Osteocyte (in vitro differentiated cells): ENCODE data around the gene DIAPH2. TPM values are rescaled to one million over a fixed set of nuclear protein-coding genes. Genes with fewer than 3 reads are reported as not detected.

Experiments
- DNase-seq: peaks from one replicate; pipeline ENCODE4 v3.0.0; 2021; ENCODE audit warnings: mixed read lengths; ENCODE audit not compliant: unreplicated experiment; ENCODE audit errors: extremely low spot score
- H3K27ac Mint-ChIP-seq: one replicate; pipeline ENCODE4 v1.8.0; 2021; ENCODE audit warnings: mild to moderate bottlenecking, mixed read lengths; ENCODE audit not compliant: unreplicated experiment
- H3K27me3 Mint-ChIP-seq: one replicate; pipeline ENCODE4 v1.8.0; 2021; ENCODE audit warnings: mixed read lengths; ENCODE audit not compliant: unreplicated experiment
- H3K36me3 Mint-ChIP-seq: one replicate; pipeline ENCODE4 v1.8.0; 2021; ENCODE audit warnings: mixed read lengths; ENCODE audit not compliant: unreplicated experiment
- H3K4me1 Mint-ChIP-seq: one replicate; pipeline ENCODE4 v1.8.0; 2021; ENCODE audit warnings: mixed read lengths; ENCODE audit not compliant: unreplicated experiment
- H3K4me3 Mint-ChIP-seq: one replicate; pipeline ENCODE4 v1.8.0; 2021; ENCODE audit warnings: mild to moderate bottlenecking, moderate library complexity, mixed read lengths; ENCODE audit not compliant: unreplicated experiment
- H3K9me3 Mint-ChIP-seq: one replicate; pipeline ENCODE4 v1.8.0; 2021; ENCODE audit warnings: mixed read lengths; ENCODE audit not compliant: unreplicated experiment
- CTCF ChIP-seq: fragments of 200-600 bp; sonication (generic); IDR thresholded peaks from 2 replicates; pipeline ENCODE4 v1.5.0; 2021; ENCODE audit warnings: antibody characterized with exemption, mild to moderate bottlenecking, moderate library complexity
- total RNA-seq: library from RNA; stranded (reverse); gene quantifications from 2 replicates; pipeline ENCODE4 v1.2.1, GENCODE V29; 2021

The DIAPH2 gene
- total RNA-seq, 1 donor from 2014 or later = 9.3 TPM

DNA sequence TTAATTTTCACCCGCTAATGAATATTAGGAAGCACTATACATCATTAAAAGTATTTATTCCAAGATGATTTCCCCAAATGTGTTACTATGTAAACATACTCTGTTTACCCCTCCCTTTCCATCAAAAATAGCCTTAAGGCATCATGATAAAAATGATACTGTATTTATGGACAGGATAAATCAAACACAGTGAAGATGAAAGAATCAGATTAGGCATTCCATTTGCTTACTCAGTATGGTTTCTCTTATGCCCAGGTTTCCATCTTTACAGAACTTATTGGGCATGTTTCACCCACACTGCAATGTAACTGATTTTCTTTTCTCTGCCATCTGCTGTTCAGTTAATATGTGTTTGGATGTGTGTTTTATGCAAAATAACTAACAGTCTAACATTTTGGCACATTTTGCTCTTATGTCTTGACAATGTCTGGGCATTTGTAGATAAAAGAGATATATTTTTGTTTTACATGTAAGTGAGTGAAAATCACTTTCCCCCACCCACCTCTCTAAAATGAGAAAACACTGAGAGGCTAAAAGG, 644.3 kb downstream of the DIAPH2 start:
- no peak for TF ChIP-seq CTCF
- H3K4me1 Mint-ChIP-seq = no peaks in the 10 kb centered on the region
- H3K36me3 Mint-ChIP-seq = no peaks in the 10 kb centered on the region
- H3K27ac Mint-ChIP-seq = no peak overlapping the region
- H3K4me3 Mint-ChIP-seq = no peak overlapping the region
- no peak for DNase-seq
- no peaks in the 10 kb centered on the region for H3K27me3 Mint-ChIP-seq
- H3K9me3 Mint-ChIP-seq = no peaks in the 10 kb centered on the region

DNA sequence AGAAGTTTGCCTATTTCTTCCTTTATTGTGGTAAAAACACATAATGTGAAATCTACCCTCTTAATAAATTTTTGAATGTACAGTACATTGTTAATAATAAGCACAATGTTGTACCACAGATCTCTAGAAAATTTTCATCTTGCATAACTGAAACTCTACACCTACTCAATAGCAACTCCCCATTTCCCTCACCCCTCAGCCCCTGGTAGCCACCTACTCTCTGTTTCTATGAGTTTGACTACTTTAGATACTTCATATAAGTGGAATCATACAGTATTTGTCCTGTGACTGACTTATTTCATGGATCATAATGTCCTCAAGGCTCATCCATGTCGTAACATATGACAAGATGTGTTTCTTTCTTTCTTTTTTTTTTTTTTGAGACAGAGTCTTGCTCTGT, 645.5 kb downstream of the DIAPH2 start:
- Mint-ChIP-seq H3K27me3 (no peaks in the 10 kb centered on the region), H3K9me3 (no peaks in the 10 kb centered on the region), H3K4me3 (no peak overlapping the region), H3K4me1 (no peaks in the 10 kb centered on the region), H3K36me3 (no peaks in the 10 kb centered on the region), H3K27ac (no peak overlapping the region)
- DNase-seq = no peak
- TF ChIP-seq CTCF = no peak

DNA sequence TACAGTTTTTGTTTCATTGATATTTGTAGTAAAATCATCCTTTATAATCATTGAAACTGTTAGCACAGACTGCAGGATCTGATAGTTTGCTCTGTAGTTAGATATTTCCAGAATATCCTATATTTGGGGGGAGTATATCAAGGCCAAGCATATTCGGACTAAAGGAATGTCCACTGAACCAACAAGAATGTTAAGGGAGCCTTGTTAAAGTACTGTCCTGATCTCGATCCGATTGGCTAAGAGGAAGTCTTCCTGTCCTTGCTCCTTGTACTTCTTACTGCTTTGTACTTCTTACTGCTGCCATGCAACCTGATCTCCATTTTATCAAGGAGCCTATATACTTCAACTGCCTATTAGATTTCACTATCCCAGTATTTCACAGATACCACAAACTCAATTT, 648.3 kb downstream of the DIAPH2 start:
- no peaks in the 10 kb centered on the region for H3K4me1 Mint-ChIP-seq
- no peak for TF ChIP-seq CTCF
- no peak for DNase-seq

GRCh38 chrX:97334850-97335249, 650.2 kb downstream of the DIAPH2 start:
- TF ChIP-seq CTCF = no peak
- Mint-ChIP-seq H3K9me3 (no peaks in the 10 kb centered on the region), H3K27ac (no peak overlapping the region), H3K27me3 (no peaks in the 10 kb centered on the region), H3K4me3 (no peak overlapping the region), H3K4me1 (no peaks in the 10 kb centered on the region), H3K36me3 (no peaks in the 10 kb centered on the region)
- DNase-seq = no peak

More for the DNA sequence above, 648.3 kb downstream of the DIAPH2 start:
- H3K4me3 Mint-ChIP-seq = no peak overlapping the region
- no peaks in the 10 kb centered on the region for H3K27me3 Mint-ChIP-seq
- H3K27ac Mint-ChIP-seq = no peak overlapping the region
- H3K36me3 Mint-ChIP-seq = no peaks in the 10 kb centered on the region
- no peaks in the 10 kb centered on the region for H3K9me3 Mint-ChIP-seq

DNA sequence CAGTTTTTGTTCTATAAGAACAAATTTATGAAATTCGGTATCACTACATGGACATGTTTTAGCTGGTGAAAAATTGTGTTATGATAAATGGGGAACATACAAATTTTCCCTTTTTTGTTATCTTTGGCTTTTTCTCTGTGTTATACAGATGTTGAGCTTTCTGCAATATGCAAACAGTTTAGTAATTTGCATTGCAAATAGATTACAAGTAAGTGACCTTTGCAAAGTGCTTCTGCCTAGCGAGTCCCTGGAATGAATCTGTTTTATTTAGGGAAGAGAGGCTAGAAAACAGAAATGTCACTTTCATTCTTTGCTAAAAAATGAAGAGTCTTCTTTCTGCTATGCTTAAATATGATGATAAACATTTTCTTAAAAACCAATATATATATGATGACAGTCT, 660.1 kb downstream of the DIAPH2 start:
- H3K27ac Mint-ChIP-seq = no peak overlapping the region

More for the DNA sequence above, 660.1 kb downstream of the DIAPH2 start:
- Mint-ChIP-seq H3K36me3 (no peaks in the 10 kb centered on the region), H3K27me3 (no peaks in the 10 kb centered on the region), H3K4me1 (no peaks in the 10 kb centered on the region), H3K4me3 (no peak overlapping the region), H3K9me3 (no peaks in the 10 kb centered on the region)
- DNase-seq = no peak
- TF ChIP-seq CTCF = no peak
